ENCODE data around the gene FUT8.
A peak's percentile ranks its signal among the peaks of the same experiment; 100 is the strongest.

Gene FUT8

DNA sequence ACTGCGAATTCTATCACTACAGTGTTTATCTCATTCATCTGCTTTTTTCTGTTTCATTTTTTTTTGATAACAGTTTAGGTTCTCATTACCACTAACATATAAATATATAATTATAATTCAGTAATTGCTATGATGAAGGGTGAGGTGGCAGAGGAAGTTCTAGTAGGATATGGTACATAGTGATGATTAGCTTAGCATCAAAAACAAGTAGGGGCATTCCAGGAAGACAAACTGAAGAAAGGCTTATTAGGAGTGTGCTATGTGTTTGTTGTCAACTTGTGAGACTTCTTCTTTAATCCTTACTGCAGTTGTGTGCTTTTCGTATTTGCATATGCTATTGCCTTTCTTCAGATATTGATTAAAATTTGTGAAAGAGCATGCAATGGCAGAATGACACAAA is 20.6 kb downstream of the FUT8 start:
- peaks cover 3% of the 10 kb centered on the region for H3K9me3 ChIP-seq (ENCODE audit: insufficient read depth, low read length, severe bottlenecking)
- H3K4me1 ChIP-seq (ENCODE audit: insufficient read depth, low read length), result peaks cover 70% of the 10 kb centered on the region
- peak overlapping the region; percentile 2; the same call in 1 of the 2 replicates for H3K9ac ChIP-seq (ENCODE audit: low read depth, low read length)
- peaks cover 19% of the 10 kb centered on the region for H3K36me3 ChIP-seq (ENCODE audit: insufficient read depth, low read length)
- H4K20me1 ChIP-seq (ENCODE audit: insufficient read depth, low read length), result peaks cover 3% of the 10 kb centered on the region; the same call in 1 of the 2 replicates
- peak overlapping the region; percentile 62 for H3K27ac ChIP-seq (ENCODE audit: low read length)
- ATAC-seq (ENCODE audit: insufficient read depth, low read depth) (no peak), DNase-seq (no peak)
- no peaks in the 10 kb centered on the region for H3K27me3 ChIP-seq (ENCODE audit: insufficient read depth, low read length, poor library complexity)
- H2AFZ ChIP-seq (ENCODE audit: low read depth, low read length), result no peak overlapping the region
- H3K79me2 ChIP-seq (ENCODE audit: insufficient read depth, low read length), result peaks cover 99% of the 10 kb centered on the region
- H3K4me3 ChIP-seq (ENCODE audit: low read depth in 1 of 2, low read length in 2 of 2), result no peak overlapping the region
- no peak for TF ChIP-seq CTCF (IDR thresholded peaks at IDR 0.05; ENCODE audit: borderline replicate concordance, extremely low read depth, low read length, poor library complexity, severe bottlenecking)
- no peak for TF ChIP-seq EZH2 (IDR thresholded peaks at IDR 0.05; ENCODE audit: borderline replicate concordance, low read depth, low read length, severe bottlenecking)
- peak overlapping the region; percentile 25; the same call in 1 of the 2 replicates for H3K4me2 ChIP-seq (ENCODE audit: insufficient read depth, low read length)

DNA sequence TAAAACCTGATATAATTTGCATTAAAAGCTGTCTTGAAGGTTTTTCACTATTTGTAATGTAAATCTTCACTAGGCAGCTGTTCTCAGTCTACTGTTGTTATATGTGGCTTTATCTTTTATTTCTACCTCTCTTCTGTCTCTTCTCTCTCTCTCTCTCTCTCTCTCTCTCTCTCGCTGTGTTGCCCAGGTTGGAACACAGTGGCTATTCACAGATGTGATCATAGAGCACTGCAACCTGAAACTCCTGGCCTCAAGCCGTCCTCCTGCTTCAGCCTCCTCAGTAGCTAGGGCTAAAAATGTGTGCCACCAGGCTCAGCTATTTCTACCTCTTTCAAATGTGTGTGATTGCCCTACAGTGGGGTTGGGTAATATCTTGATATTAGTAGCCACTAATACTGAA is 21.1 kb downstream of the FUT8 start:
- H3K36me3 ChIP-seq (ENCODE audit: insufficient read depth, low read length), result peaks cover 19% of the 10 kb centered on the region
- no peak overlapping the region for H3K9ac ChIP-seq (ENCODE audit: low read depth, low read length)
- H3K9me3 ChIP-seq (ENCODE audit: insufficient read depth, low read length, severe bottlenecking), result peaks cover 3% of the 10 kb centered on the region
- peak overlapping the region; percentile 62 for H3K27ac ChIP-seq (ENCODE audit: low read length)
- no peak overlapping the region for H2AFZ ChIP-seq (ENCODE audit: low read depth, low read length)
- no peak for DNase-seq
- TF ChIP-seq CTCF (IDR thresholded peaks at IDR 0.05; ENCODE audit: borderline replicate concordance, extremely low read depth, low read length, poor library complexity, severe bottlenecking) (no peak), EZH2 (IDR thresholded peaks at IDR 0.05; ENCODE audit: borderline replicate concordance, low read depth, low read length, severe bottlenecking) (no peak)
- H3K4me3 ChIP-seq (ENCODE audit: low read depth in 1 of 2, low read length in 2 of 2), result no peak overlapping the region
- H3K79me2 ChIP-seq (ENCODE audit: insufficient read depth, low read length), result peaks cover 99% of the 10 kb centered on the region
- peak overlapping the region; percentile 25; the same call in 1 of the 2 replicates for H3K4me2 ChIP-seq (ENCODE audit: insufficient read depth, low read length)
- H3K4me1 ChIP-seq (ENCODE audit: insufficient read depth, low read length), result peaks cover 75% of the 10 kb centered on the region
- ATAC-seq (ENCODE audit: insufficient read depth, low read depth), result peak; percentile 32; the same call in 2 of the 3 replicates
- no peaks in the 10 kb centered on the region for H3K27me3 ChIP-seq (ENCODE audit: insufficient read depth, low read length, poor library complexity)
- H4K20me1 ChIP-seq (ENCODE audit: insufficient read depth, low read length), result peaks cover 3% of the 10 kb centered on the region; the same call in 1 of the 2 replicates

- no peaks in the 10 kb centered on the region for H3K27me3 ChIP-seq (ENCODE audit: insufficient read depth, low read length, poor library complexity)
- peaks cover 7% of the 10 kb centered on the region; the same call in 1 of the 2 replicates for H4K20me1 ChIP-seq (ENCODE audit: insufficient read depth, low read length)
- H3K27ac ChIP-seq (ENCODE audit: low read length), result peak overlapping the region; percentile 62
- H3K4me1 ChIP-seq (ENCODE audit: insufficient read depth, low read length), result peaks cover 82% of the 10 kb centered on the region
- no peak overlapping the region for H3K9ac ChIP-seq (ENCODE audit: low read depth, low read length)
- H3K79me2 ChIP-seq (ENCODE audit: insufficient read depth, low read length), result peaks cover 99% of the 10 kb centered on the region
- DNase-seq (peak; percentile 53), ATAC-seq (ENCODE audit: insufficient read depth, low read depth) (peak; percentile 60)
- H3K4me2 ChIP-seq (ENCODE audit: insufficient read depth, low read length), result peak overlapping the region; percentile 21; the same call in 1 of the 2 replicates
- no peak overlapping the region for H3K4me3 ChIP-seq (ENCODE audit: low read depth in 1 of 2, low read length in 2 of 2)
- H3K36me3 ChIP-seq (ENCODE audit: insufficient read depth, low read length), result peaks cover 19% of the 10 kb centered on the region
- TF ChIP-seq CTCF (IDR thresholded peaks at IDR 0.05; ENCODE audit: borderline replicate concordance, extremely low read depth, low read length, poor library complexity, severe bottlenecking) (no peak), EZH2 (IDR thresholded peaks at IDR 0.05; ENCODE audit: borderline replicate concordance, low read depth, low read length, severe bottlenecking) (no peak)
- no peak overlapping the region for H2AFZ ChIP-seq (ENCODE audit: low read depth, low read length)
- peaks cover 3% of the 10 kb centered on the region for H3K9me3 ChIP-seq (ENCODE audit: insufficient read depth, low read length, severe bottlenecking)
These were observed 21.8 kb downstream of the FUT8 start for GRCh38 chr14:65434216-65434850.

All from DND-41 (cell line).